IPS DF 6.9 (cell line): Measurements from ENCODE around the gene TGFBR1.

Experiments used
- DNase-seq: peaks from one replicate; pipeline ENCODE4 v3.0.0-alpha.2; 2013; ENCODE audit warnings: low read depth, low spot score
- H3K27ac ChIP-seq: one replicate; pipeline ENCODE4 v1.5.1; 2013; ENCODE audit warnings: low read length, control low read depth
- H3K27me3 ChIP-seq: 2 replicates; pipeline ENCODE4 v1.6.1; 2013; ENCODE audit warnings: mild to moderate bottlenecking, low read length; ENCODE audit not compliant: control insufficient read depth, insufficient read depth
- H3K36me3 ChIP-seq: 2 replicates; pipeline ENCODE4 v1.6.1; 2013; ENCODE audit warnings: low read length; ENCODE audit not compliant: control insufficient read depth, insufficient read depth
- H3K4me1 ChIP-seq: 2 replicates; pipeline ENCODE4 v1.6.1; 2013; ENCODE audit warnings: low read length; ENCODE audit not compliant: control insufficient read depth, insufficient read depth
- H3K4me3 ChIP-seq: 2 replicates; pipeline ENCODE4 v1.5.1; 2013; ENCODE audit warnings: mild to moderate bottlenecking, low read length
- H3K9me3 ChIP-seq: 2 replicates; pipeline ENCODE4 v1.6.1; 2013; ENCODE audit warnings: low read length, inconsistent platforms; ENCODE audit not compliant: control insufficient read depth, insufficient read depth
- WGBS: extraction: QIAGEN DNeasy Blood & Tissue Kit; methylation state at CpG from one replicate; pipeline ENCODE4 v1.1.7; 2013; ENCODE audit warnings: mixed read lengths, missing lambda C conversion rate; ENCODE audit not compliant: insufficient read length, insufficient coverage; 5-methylcytosine and 5-hydroxymethylcytosine counted together

The TGFBR1 gene

GRCh38 chr9:99066571-99066970, 38.3 kb upstream of the TGFBR1 start:
- Histone ChIP-seq H3K36me3 (no peaks in the 10 kb centered on the region), H3K4me1 (no peaks in the 10 kb centered on the region), H3K27me3 (no peaks in the 10 kb centered on the region), H3K4me3 (no peak overlapping the region), H3K27ac (no peak overlapping the region), H3K9me3 (no peaks in the 10 kb centered on the region)
- DNase-seq, result no peak
- WGBS, result no CpG with 5 or more reads among the region's 3 CpGs

DNA sequence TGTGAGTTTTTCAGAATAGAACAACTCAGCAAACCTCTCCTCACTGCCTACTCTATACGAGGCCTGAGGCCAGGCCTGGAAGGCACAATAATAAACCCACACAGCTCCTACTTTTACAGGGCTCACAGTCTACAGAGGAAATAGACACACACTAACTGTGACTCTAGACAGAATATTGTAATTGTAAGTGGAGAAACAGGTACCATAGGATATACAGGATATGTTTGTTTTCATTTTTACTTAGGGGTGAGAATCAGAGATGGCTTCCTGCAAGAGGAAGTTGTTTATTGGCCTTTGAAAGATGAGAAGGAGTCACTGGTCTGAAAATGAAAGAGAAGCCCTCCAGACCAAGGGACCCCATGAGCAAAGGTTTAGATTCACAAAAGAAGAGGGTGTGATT, 35.8 kb upstream of the TGFBR1 start:
- no peak overlapping the region for H3K27ac ChIP-seq
- H3K36me3 ChIP-seq, result no peaks in the 10 kb centered on the region
- H3K4me1 ChIP-seq, result no peaks in the 10 kb centered on the region
- WGBS, result no CpG with 5 or more reads among the region's 1 CpG
- H3K4me3 ChIP-seq, result no peak overlapping the region
- DNase-seq, result no peak
- H3K27me3 ChIP-seq, result no peaks in the 10 kb centered on the region
- H3K9me3 ChIP-seq, result no peaks in the 10 kb centered on the region

DNA sequence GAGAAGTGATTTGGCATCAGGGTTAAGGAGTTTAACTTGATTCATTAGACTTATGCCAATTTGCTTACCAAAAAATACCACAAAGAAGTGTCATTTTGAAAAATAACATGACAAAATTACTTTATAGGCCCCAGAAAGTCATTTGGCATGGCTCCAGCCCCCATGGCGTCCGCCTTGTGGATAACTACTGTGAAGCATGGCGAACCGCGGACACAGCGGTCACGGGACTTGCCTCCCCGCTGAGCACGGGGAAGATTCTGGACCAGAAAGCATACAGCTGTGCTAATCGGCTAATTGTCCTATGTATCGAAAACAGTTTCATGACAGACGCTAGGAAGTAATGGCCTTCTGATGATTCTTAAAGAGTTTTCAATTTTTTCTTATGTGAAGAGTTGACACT, 35.4 kb upstream of the TGFBR1 start:
- H3K27me3 ChIP-seq, result no peaks in the 10 kb centered on the region
- no peak overlapping the region for H3K4me3 ChIP-seq
- no peak for DNase-seq
- no peaks in the 10 kb centered on the region for H3K9me3 ChIP-seq
- no CpG with 5 or more reads among the region's 12 CpGs for WGBS
- H3K27ac ChIP-seq, result no peak overlapping the region
- H3K36me3 ChIP-seq, result no peaks in the 10 kb centered on the region
- H3K4me1 ChIP-seq, result no peaks in the 10 kb centered on the region

DNA sequence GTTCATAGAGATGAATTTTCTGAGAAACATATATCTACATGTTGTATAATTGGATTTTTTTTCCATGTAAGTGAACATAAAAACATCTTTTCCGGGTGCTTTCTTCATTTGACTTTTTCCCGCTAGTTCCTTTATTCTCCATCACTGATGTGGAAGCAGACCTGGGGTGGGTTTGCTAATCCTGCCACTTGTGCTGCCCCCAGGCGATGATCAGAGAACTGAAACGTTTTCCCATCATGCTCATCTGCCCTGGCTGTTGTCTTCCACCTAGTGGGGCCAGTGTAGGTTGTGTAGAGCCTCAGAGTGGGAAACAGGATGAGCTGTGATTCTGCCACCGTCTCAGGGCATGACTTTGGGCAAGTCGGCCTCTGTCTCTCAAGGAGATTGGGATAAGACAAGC, 34.2 kb upstream of the TGFBR1 start:
- no peak for DNase-seq
- no peaks in the 10 kb centered on the region for H3K36me3 ChIP-seq
- no peak overlapping the region for H3K27ac ChIP-seq
- no CpG with 5 or more reads among the region's 6 CpGs for WGBS
- H3K4me1 ChIP-seq, result no peaks in the 10 kb centered on the region
- H3K4me3 ChIP-seq, result no peak overlapping the region
- H3K27me3 ChIP-seq, result no peaks in the 10 kb centered on the region
- H3K9me3 ChIP-seq, result no peaks in the 10 kb centered on the region

DNA sequence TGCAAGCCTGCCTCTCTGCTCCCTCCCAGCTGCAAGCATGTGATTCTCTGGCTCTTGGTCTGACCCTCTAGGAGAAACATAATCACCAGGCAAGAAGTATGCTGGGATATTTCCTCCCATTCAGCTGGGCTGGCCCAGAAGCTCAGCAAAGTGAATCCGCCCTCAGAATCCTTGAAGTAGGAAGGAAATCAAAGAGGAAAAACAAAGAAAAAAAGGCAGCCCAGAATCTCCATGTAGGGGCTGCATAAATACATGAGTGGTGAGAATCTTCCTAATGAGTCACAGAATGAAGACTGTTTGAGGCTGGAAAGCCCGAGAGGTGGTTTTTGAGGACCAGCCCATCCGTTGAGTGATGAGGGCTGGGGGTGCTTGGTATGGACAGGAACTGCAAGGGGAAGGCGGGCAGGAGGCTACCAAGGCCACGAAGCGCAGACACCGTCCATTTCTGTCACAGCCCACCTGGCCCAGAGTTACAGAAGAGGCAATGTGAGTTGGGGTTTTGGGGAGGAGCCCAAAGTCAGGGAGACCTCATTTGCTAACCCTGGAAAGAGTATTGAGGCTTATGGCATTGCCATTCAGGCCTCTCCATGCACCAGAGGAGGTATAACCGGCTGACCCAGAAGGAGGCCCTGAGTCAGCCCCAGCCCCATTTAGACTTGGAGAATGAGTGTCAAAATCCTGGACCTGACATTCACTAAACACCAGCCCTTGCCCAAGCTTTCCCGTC, 33.4 kb upstream of the TGFBR1 start:
- DNase-seq, result no peak
- Histone ChIP-seq H3K27me3 (no peaks in the 10 kb centered on the region), H3K4me1 (no peaks in the 10 kb centered on the region), H3K9me3 (no peaks in the 10 kb centered on the region), H3K36me3 (no peaks in the 10 kb centered on the region), H3K27ac (no peak overlapping the region), H3K4me3 (no peak overlapping the region)
- WGBS, result no CpG with 5 or more reads among the region's 9 CpGs

DNA sequence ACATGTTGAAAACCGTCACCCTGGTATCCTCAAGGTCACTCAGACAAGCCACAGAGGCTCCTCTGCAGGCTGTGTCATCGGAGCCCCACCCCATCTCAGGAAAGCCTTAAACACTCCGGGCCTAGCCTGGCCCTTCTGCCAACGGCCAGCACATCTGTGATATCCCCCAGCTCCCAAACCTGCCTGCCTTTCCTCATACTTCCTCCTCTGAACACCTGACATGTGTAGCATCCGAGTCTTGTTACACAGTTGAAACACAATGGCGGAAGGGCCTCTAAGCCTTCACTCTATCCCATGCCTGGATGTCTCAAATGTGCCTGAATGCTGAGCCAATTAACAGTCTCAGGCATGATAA, 32.9 kb upstream of the TGFBR1 start:
- DNase-seq, result no peak
- no peaks in the 10 kb centered on the region for H3K9me3 ChIP-seq
- H3K4me1 ChIP-seq, result no peaks in the 10 kb centered on the region
- no peaks in the 10 kb centered on the region for H3K27me3 ChIP-seq
- H3K4me3 ChIP-seq, result no peak overlapping the region
- no CpG with 5 or more reads among the region's 6 CpGs for WGBS
- H3K36me3 ChIP-seq, result no peaks in the 10 kb centered on the region
- H3K27ac ChIP-seq, result no peak overlapping the region

GRCh38 chr9:99073347-99073746, 31.6 kb upstream of the TGFBR1 start:
- Histone ChIP-seq H3K4me3 (no peak overlapping the region), H3K36me3 (no peaks in the 10 kb centered on the region), H3K4me1 (no peaks in the 10 kb centered on the region), H3K27ac (no peak overlapping the region), H3K9me3 (no peaks in the 10 kb centered on the region), H3K27me3 (no peaks in the 10 kb centered on the region)
- WGBS, result no CpG with 5 or more reads among the region's 2 CpGs
- no peak for DNase-seq

DNA sequence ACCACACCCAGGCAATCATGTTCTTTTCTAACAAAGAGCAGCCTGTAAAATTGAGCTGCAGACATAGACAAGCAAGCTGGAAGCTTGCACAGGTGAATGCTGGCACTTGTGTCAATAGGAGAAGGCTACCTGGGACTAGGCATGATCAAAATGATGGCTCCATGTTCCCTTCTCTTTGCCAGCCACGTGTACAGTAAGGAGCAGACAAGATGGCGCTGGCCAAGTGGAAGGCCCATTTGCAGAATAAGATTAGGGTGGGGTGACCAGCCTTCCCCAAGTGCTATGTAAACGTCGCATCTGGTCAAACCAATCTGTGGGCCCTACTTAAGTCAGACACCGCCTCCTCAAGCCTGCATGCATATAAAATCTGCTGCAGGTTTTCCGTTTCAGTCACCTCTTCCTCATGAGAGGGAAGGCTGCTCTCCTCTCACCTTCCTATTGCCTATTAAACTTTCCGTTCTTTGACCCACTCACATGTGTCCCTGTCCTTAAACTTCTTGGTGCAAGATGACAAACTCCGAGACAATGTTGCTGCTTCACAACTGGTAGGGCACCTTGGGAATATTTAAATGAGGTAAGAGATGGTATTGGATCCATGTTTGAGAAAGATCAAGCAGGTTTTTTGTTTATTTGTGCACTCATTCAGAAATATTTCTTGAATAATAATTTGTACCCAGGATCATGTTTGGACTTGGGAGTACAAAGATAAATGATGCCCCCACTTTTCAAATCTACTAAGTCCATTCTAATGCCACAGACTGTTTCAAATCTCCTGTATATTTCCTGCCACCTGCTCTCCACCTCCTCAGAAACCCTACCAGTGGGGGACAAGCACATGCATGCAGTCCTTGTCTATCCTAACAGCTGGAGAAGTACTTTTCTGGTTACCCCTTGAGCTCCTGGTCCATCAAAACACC, 30.7 kb upstream of the TGFBR1 start:
- no CpG with 5 or more reads among the region's 8 CpGs for WGBS
- H3K27me3 ChIP-seq, result no peaks in the 10 kb centered on the region
- H3K36me3 ChIP-seq, result no peaks in the 10 kb centered on the region
- no peaks in the 10 kb centered on the region for H3K4me1 ChIP-seq
- no peak for DNase-seq
- no peak overlapping the region for H3K27ac ChIP-seq
- H3K4me3 ChIP-seq, result no peak overlapping the region
- H3K9me3 ChIP-seq, result no peaks in the 10 kb centered on the region

GRCh38 chr9:99074902-99075245, 30.0 kb upstream of the TGFBR1 start:
- WGBS, result no CpG with 5 or more reads among the region's 3 CpGs
- no peaks in the 10 kb centered on the region for H3K4me1 ChIP-seq

DNA sequence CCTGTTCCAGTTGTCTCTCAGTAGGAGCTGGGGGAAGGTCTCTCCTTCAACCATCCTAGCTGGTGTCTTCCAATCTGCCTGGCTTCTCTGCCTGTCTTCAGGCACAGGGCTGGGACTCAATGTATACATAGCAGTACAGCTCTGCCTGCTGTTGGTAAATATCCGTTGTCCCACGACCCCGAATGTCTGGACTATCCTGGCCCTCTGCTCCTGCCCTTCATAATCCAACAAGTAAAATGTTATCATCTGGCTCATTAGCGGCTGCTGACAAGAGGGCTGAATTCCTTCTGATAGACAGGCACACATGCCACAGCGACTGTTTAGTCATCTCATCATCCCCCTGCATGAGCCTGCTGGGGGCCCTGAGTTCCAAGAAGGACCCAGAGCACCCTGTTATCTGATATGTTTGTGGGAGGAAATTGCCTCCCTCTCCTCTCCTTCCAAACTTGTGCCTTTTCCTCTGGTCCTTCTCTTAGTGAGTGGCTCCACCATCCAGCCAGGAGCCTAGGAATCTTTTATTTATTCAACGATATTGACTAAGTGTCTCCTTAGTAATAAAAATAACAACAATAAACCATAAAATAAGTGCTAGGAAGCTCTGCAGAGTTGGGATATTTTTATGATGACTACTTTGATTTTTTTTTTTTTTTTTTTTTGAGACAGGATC, 29.5 kb upstream of the TGFBR1 start:
- Histone ChIP-seq H3K36me3 (no peaks in the 10 kb centered on the region), H3K9me3 (no peaks in the 10 kb centered on the region), H3K27ac (no peak overlapping the region), H3K27me3 (no peaks in the 10 kb centered on the region), H3K4me1 (no peaks in the 10 kb centered on the region), H3K4me3 (no peak overlapping the region)
- DNase-seq, result no peak
- no CpG with 5 or more reads among the region's 6 CpGs for WGBS

More at GRCh38 chr9:99074902-99075245, 30.0 kb upstream of the TGFBR1 start:
- no peaks in the 10 kb centered on the region for H3K9me3 ChIP-seq
- H3K36me3 ChIP-seq, result no peaks in the 10 kb centered on the region
- no peak for DNase-seq
- H3K27me3 ChIP-seq, result no peaks in the 10 kb centered on the region
- H3K4me3 ChIP-seq, result no peak overlapping the region
- H3K27ac ChIP-seq, result no peak overlapping the region
